Mesenteric fat pad (tissue), 1 donor: ENCODE data around the gene TMEM140. TPM values are rescaled to one million over a fixed set of nuclear protein-coding genes. Genes with fewer than 3 reads are reported as not detected.
A peak's percentile ranks its signal among the peaks of the same experiment; 100 is the strongest.
"Not testable (repeated sequence)": the region's sequence is repeated elsewhere in the genome, so short reads cannot be mapped to it uniquely, and the experiment has no call there.

ENCODE experiments used
- DNase-seq: peaks from one replicate; pipeline ENCODE4 v3.0.0-alpha.2; 2020; ENCODE audit warnings: low spot score
- total RNA-seq: library from RNA; stranded (reverse); fragmentation: NEBNext Ultra II Directional; extraction: Animal tissue kit (Norgen Biotek cat#: 25700); gene quantifications from one replicate; pipeline ENCODE4 v1.2.1, GENCODE V29; 2021
- donor health status: DM: yes; HTN: yes; CAD: no.

Gene TMEM140
- total RNA-seq, 1 donor from 2014 or later = 55.5 TPM

GRCh38 chr7:135158141-135158655 lies 10.3 kb downstream of the TMEM140 start:
- no peak for DNase-seq

GRCh38 chr7:135158874-135159273 lies 11.0 kb downstream of the TMEM140 start:
- no peak for DNase-seq

GRCh38 chr7:135159359-135160085 lies 11.7 kb downstream of the TMEM140 start:
- no peak for DNase-seq

- DNase-seq = no peak
Observed at GRCh38 chr7:135160098-135160857, 12.4 kb downstream of the TMEM140 start.

GRCh38 chr7:135160858-135161653 lies 13.2 kb downstream of the TMEM140 start:
- DNase-seq = no peak

GRCh38 chr7:135161669-135162068 lies 13.8 kb downstream of the TMEM140 start:
- DNase-seq = no peak

- DNase-seq = no peak
Observed at GRCh38 chr7:135162382-135163001, 14.6 kb downstream of the TMEM140 start.

GRCh38 chr7:135164357-135165061 lies 16.6 kb downstream of the TMEM140 start:
- DNase-seq = no peak

GRCh38 chr7:135165862-135166261 lies 18.0 kb downstream of the TMEM140 start:
- DNase-seq = no peak

- DNase-seq = no peak
Observed at GRCh38 chr7:135166338-135166990, 18.6 kb downstream of the TMEM140 start.

GRCh38 chr7:135167365-135167917 lies 19.6 kb downstream of the TMEM140 start:
- no peak for DNase-seq

GRCh38 chr7:135168001-135168400 lies 20.1 kb downstream of the TMEM140 start:
- DNase-seq = no peak

GRCh38 chr7:135168489-135169140 lies 20.7 kb downstream of the TMEM140 start:
- DNase-seq = no peak

- DNase-seq = no peak
Observed at GRCh38 chr7:135169141-135169963, 21.5 kb downstream of the TMEM140 start.

GRCh38 chr7:135169964-135170273 lies 22.0 kb downstream of the TMEM140 start:
- no peak for DNase-seq

GRCh38 chr7:135170274-135170997 lies 22.6 kb downstream of the TMEM140 start, which contains the start of gene CYREN:
Gene CYREN (minus strand): TSS chr7:135170707. CDS start chr7:135168922, 1,785 bp downstream.
- peak; percentile 99 for DNase-seq

- not testable (repeated sequence) for DNase-seq
Observed at GRCh38 chr7:135170998-135171481, 23.2 kb downstream of the TMEM140 start.
